Measurements from ENCODE around the gene ZNF566.
"Not testable (repeated sequence)": the region's sequence is repeated elsewhere in the genome, so short reads cannot be mapped to it uniquely, and the experiment has no call there.

Gene ZNF566

GRCh38 chr19:36489118-36489919 is at the start of gene ZNF566:
ZNF566 (minus strand) TSS chr19:36489561; CDS start chr19:36476557, 13,004 bp downstream.
- peak; percentile 92 for DNase-seq

DNA sequence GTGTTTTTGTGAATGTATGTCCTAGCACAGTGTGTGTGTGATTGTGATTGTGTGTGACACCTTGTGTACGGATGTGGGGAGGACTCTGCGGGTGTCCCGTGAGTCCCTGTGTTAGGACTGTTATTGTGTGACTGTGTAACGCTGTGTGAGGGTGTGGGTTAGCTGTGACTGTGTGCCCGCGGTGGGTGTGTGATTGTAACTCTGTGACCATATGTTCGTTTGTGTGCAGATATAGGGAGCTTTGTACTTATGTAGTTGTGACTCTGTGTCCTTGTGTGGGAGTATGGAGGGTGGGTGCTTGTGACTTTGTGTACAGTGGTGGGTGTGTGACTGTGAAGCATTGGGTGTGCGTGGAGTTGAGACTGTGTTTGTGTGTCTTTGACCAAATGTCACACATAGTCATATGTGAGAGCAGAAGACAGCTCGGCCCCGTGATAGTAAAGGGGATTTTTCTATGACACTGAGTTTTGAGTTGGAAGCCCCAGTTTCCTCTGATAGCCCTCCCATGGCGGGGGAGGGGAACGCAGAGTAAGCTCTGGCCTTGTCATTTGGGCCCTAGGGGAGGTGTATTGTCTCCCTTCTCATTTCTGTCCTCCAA is 39.7 kb upstream of the ZNF566 start:
- no peak for DNase-seq

DNA sequence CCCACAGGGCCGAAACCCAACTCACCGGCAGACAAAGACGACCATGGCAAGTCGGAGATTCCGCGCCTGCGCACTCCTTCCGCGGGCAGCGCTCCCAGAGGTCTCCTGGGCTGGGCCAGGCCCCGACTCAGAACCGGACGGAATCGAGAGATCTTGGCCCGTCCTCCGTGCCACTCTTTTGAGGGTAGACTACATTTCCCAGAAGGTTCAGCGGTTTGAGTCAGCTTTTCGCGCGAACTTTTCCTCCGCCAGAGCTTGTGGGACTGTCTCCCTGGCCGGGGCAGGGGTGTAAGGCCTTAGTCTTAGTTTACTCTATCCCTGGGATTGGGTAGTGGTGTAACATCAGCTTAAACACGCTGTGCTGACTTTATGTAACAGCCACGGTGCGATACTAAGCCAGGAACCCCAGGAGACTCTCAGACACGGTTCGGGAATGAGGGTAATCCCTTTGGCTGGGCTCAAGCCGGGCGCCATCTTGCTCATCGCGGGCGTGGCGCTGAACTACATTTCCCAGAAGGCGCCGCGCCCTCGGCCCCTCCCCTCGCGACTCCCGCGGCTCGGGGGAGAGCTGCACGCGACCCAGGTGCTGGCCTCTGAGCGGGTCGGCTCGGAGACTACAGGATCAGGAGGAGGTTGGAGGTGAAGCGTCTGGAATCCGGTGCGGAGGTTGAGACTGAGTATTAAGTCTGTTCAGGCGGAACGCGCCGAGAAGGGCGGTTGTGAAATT is 39.0 kb upstream of the ZNF566 start, which contains the start of gene ZNF260:
ZNF260 (minus strand) TSS at position 78 of the 727 bp plus-strand sequence. CDS start 13,033 bp downstream, outside the sequence.
- DNase-seq, result peak; percentile 99

GRCh38 chr19:36527873-36528193 is 38.5 kb upstream of the ZNF566 start:
- DNase-seq, result no peak

DNA sequence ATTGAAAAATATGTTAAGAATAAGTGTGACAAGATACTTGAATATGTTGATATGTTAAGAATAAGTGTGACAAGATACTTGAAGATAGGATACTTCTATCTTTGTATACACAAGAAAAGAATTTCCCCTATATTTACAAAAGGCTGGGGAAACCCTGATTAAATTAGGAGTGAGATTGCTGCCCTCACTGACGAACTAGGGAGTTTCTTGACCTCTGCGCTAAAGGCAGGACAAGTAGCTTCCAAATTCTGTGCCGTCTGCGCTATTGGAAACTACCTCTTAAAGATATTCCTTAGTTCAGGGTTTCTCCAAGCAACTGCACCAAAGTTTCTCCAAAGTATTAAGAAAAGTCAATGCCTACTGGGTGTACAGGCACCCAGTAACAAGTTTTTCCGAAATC is 38.0 kb upstream of the ZNF566 start:
- no peak for DNase-seq

DNA sequence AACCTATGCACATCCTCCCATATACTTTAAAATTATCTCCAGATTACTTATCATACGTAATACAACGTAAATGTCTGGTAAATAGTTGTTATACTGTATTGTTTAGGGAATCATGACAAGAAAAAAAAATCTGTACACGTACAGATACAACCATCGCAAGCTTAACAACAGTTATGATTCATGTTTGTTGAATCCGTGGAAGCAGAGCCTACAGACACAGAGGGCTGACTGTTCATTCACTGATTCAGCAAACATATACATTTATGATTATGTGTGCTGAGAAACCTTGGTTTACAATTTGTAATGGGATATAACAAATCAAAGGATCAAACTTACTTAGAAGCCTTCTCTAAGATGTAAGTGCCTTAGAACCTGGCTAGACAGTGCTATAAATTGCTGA is 37.2 kb upstream of the ZNF566 start:
- DNase-seq, result no peak

- no peak for DNase-seq
Observed at GRCh38 chr19:36524617-36525016, 35.3 kb upstream of the ZNF566 start.

DNA sequence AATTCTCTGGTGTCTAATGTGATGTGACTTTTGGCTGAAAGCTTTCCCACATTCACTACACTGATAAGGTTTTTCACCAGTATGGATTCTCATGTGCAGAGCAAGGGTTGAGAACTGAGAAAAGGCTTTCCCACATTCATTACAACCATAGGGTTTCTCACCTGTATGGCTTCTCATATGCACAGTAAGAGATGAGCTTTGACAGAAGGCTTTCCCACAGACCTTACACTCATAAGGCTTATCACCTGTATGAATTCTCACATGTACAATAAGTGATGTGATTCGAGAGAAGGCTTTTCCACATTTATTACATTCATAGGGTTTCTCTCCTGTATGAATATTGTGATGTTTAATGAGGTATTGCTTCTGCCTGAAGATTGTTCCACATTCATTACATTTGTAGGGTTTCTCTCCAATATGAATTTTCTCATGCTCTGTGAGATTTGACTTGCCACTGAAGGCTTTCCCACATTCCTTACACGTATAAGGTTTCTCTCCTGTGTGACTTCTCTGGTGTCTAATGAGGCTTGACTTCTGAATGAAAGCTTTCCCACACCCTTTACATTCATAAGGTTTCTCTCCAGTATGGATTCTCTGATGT is 24.8 kb upstream of the ZNF566 start:
- DNase-seq, result no peak

DNA sequence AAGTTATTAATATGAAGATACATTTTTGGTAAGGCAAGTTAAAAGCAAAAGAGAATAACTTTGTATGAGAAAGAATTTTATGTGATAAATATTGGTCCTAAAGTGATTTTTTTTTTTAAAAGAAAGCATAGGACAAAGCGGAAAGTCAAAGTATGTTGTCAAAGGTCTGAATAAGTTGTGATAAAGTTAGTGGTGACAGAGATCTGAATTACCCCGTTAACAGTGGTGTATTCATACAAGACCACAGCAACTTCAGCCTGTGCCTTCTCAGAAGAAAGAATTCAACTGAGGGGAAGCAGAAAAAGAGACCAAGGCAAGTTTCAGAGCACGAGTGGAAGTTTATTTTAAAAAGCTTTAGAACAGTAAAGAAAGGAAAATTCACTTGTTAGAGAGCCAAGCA is 19.0 kb upstream of the ZNF566 start:
- DNase-seq, result no peak

GRCh38 chr19:36501973-36502372 is 12.6 kb upstream of the ZNF566 start:
- no peak for DNase-seq

GRCh38 chr19:36497001-36497400 is 7.6 kb upstream of the ZNF566 start:
- no peak for DNase-seq

DNA sequence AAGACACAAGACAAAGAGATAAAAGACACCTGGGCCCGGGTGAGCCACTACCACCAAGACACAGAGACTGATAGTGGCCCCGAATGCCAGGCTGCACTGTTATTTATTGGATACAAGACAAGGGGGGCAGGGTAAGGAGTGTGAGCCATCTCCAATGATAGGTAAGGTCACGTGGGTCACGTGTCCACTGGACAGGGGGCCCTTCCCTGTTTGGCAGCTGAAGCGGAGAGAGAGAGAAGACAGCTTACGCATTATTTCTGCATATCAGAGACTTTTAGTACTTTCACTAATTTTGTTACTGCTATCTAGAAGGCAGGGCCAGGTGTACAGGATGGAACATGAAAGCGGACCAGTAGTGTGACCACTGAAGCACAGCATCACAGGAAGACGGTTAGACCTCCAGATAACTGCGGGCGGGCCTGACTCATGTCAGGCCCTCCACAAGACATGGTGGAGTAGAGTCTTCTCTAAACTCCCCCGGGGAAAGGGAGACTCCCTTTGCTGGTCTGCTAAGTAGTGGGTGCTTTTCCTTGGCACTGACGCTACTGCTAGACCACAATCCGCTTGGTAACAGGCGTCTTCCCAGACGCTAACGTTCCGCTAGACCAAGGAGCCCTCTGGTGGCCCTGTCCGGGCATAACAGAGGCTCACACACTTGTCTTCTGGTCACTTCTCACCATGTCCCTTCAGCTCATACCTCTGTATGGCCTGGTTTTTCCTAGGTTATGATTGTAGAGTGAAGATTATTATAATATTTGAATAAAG is 3.5 kb upstream of the ZNF566 start:
- peak; percentile 76 for DNase-seq

DNA sequence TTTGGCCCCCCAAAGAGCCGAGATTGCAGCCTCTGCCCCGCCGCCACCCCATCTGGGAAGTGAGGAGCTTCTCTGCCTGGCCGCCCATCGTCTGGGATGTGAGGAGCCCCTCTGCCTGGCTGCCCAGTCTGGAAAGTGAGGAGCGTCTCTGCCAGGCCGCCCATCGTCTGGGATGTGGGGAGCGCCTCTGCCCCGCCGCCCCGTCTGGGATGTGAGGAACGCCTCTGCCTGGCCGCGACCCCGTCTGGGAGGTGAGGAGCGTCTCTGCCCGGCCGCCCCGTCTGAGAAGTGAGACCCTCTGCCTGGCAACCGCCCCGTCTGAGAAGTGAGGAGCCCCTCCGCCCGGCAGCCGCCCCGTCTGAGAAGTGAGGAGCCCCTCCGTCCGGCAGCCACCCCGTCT is 1.5 kb upstream of the ZNF566 start:
- DNase-seq, result not testable (repeated sequence)

- DNase-seq, result no peak
Observed at GRCh38 chr19:36489920-36490415, 607 bp upstream of the ZNF566 start.

GRCh38 chr19:36488846-36489117 is 579 bp downstream of the ZNF566 start:
- no peak for DNase-seq

DNA sequence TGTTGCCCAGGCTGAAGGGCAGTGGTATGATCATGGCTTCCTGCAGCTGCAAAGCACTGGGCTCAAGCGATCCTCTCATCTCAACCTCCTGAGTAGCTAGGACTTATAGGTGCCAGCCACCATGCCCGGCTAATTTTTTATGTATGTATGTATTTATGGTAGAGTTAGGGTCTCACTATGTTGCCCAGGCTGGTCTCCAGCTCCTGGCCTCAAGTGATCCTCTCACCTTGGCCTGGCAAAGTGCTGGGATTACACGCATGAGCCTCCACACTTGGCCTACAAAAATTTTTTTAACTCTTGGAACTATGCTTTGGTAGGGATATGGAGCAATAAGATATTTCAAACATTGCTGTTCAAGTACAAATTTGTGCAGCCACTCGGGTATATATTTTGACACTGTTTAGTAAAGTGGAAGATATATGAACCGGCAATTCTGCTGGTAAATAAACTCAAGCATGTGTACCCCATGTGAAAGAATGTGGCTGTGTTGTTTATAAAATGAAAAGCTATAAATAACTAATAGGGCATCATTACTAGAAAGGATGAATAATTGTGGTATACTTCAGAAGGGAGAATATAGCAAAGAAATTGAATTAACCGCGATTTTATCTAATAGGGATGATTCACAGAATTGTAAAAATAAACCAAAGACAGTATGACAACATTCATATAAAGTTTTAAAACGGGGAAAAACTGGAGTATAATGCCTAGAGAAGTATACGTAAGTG is 1.1 kb downstream of the ZNF566 start:
- DNase-seq, result no peak

GRCh38 chr19:36483653-36484052 is 5.7 kb downstream of the ZNF566 start:
- no peak for DNase-seq

DNA sequence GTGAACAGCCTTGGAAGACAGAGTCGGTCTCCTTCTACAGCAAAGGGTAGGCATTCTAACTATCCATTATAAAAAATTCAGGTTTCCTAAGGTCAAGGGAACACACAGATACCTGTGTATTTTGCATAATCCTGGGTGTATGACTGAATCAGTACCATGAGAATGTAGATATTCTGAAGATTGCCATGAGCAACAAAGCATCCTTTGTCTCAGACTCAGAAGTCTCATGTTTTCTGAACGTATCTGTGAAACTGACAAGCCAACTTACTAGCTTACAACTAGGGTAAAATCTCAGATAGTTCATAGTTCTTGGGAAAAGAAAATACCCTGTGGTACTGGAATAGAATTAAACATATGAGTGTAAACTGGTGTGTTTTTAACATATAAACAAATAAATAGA is 6.5 kb downstream of the ZNF566 start:
- DNase-seq, result no peak

GRCh38 chr19:36460046-36460445 is 29.3 kb downstream of the ZNF566 start:
- DNase-seq, result no peak

- no peak for DNase-seq
Observed at GRCh38 chr19:36456831-36457230, 32.5 kb downstream of the ZNF566 start.

GRCh38 chr19:36449059-36449670 is 40.2 kb downstream of the ZNF566 start:
- no peak for DNase-seq

- no peak for DNase-seq
Observed at GRCh38 chr19:36441339-36441738, 48.0 kb downstream of the ZNF566 start.

Measured in midbrain (tissue), 1 donor.